Left cardiac atrium (tissue), 4 donors: ENCODE measurements around the gene BMF. TPM values are rescaled to one million over a fixed set of nuclear protein-coding genes. Genes with fewer than 3 reads are reported as not detected.
"Not testable (repeated sequence)": the region's sequence is repeated elsewhere in the genome, so short reads cannot be mapped to it uniquely, and the experiment has no call there.

Experiments
- ATAC-seq, 2 donors: fragments of 200-7000 bp; cut with Tn5 transposase; one replicate each; pipeline ENCODE4 v1.9.1; 2020; ENCODE audit warnings: mild to moderate bottlenecking in 2 of 2, moderate library complexity in 2 of 2
- DNase-seq: peaks from one replicate; pipeline ENCODE4 v3.0.0-alpha.2; 2020
- intact Hi-C, 2 donors: fragments of 100-400 bp; cut with DNase I; formaldehyde crosslinking; loops; one replicate each; pipeline versions ENCODE4 v1.14.1 to v1.15.1; 2022 to 2023
- total RNA-seq, 2 donors: library from RNA; stranded (reverse); fragmentation: NEBNext Ultra II Directional; extraction: Animal tissue kit (Norgen Biotek cat#: 25700); gene quantifications; one replicate each; pipeline ENCODE4 v1.2.1, GENCODE V29; 2021
- donor health status: DM: no; HTN: yes; CAD: no.
- donor health status: DM: no; HTN: yes; CAD: no; lungs with severe emphysema.
- donor health status: DM: yes; HTN: yes; CAD: no.
- donor health status: Dilated cardiomyopathy.

The BMF gene
- total RNA-seq, 2 donors from 2014 or later: 1.9 to 5.0 TPM

- DNase-seq: no peak
These were observed 33.2 kb downstream of the BMF start for GRCh38 chr15:40075298-40076044.

DNA sequence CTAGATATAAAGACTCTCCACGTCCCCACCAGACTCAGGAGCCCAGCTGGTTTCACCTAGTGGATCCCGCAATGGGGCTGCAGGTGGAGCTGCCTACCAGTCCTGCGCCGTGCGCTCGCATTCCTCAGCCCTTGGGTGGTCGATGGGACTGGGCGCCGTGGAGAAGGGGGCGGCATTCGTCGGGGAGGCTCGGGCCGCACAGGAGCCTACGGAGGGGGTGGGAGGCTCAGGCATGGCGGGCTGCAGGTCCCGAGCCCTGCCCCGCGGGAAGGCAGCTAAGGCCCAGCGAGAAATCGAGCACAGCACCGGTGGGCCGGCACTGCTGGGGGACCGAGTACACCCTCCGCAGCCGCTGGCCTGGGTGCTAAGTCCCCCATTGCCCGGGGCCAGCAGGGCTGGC, 34.0 kb downstream of the BMF start:
- ATAC-seq, intact Hi-C loops, DNase-seq: not testable (repeated sequence)

More at GRCh38 chr15:40075298-40076044, 33.2 kb downstream of the BMF start:
- no peak for ATAC-seq
- intact Hi-C loops: no loop called here

DNA sequence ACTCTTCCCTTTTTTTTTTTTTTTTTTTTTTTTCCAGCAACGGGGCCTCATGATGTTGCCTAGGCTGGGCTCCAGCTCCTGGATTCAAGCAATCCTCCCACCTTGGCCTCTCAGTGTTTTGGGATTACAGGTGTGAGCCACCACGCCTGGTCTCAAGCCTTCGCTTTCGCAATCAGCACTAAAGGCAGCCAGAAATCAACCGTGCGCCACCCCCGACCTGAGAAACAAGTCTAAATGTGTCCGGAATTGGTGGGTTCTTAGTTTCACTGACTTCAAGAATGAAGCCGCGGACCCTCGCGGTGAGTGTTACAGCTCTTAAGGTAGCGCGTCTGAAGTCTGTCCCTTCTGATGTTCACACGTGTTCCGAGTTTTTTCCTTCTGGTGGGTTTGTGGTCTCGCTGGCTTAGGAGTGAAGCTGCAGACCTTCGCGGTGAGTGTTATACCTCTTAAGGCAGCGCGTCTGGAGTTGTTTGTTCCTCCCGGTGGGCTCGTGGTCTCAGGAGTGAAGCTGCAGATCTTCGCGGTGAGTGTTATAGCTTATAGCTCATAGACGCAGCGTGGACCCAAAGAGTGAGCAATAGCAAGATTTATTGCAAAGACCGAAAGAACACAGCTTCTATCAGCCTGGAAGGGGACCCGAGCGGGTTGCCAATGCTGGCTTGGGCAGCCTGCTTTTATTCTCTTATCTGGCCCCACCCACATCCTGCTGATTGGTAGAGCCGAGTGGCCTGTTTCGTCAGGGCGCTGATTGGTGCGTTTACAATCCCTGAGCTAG, 34.8 kb downstream of the BMF start:
- intact Hi-C loops, ATAC-seq, DNase-seq: not testable (repeated sequence)

DNA sequence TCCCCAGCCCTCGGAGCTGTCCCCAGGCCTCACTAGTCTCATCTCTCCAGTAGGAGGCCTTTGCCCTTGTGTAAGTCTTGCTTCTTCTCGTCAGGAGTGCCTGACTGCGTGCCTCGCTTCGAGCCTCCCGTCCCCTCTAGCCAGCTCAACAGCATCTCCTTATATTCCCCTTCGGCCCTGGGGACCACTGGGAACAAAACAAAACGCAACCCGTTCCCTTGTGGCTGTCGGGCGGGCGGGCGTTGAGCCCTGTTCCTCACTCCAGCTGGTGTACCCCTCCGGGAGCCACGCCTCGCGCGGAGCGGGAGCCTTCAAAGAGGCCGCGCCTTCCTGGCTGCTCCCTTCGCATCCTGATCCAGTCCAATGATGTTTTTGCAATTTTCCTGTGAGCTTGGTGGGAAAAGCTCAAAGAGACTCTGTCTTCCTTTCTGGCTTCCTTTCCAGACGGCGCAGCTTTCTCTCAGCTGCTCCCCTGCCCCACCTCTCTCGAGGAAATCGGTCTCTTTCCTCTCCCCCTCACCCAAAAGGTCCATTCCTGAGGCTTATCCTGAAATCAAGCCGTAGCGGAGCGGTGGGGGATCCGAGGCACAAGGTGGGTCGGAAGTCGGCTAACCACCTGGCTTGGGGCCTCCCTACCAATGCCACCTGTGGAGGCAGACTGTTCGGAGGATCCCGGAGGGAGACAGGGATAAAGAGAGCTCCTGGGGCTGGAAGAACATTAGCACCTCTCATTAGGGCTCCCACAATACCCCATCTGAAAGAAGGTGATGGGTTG, 36.3 kb downstream of the BMF start:
- DNase-seq (no peak), ATAC-seq (no peak)
- intact Hi-C loops: no loop called here

DNA sequence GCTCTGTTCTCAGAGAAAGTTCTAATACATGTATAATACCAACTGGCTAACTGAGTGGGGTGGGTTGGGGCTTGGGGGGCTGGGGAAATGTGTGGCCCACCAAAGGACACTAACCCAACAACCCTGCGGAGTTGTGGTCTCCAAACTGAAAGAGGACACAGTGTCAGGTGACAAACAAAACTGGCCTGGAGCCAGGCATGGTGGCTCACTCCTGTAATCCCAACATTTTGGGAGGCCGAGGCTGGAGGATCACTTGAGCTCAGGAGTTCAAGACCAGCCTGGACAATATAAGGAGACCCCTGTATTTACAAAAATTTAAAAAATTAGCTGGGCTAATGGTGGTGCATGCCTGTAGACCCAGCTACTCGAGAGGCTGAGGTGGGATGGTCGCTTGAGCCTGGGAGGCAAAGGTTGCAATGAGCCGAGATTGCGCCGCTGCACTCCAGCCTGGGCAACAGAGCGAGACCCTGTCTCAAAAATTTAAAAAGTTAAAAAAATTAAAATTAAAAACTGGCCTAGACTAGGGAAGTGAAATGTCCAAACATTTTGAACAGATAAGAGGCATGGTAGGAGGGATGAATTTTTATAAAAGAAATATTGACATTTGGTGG, 38.0 kb downstream of the BMF start:
- DNase-seq: no peak
- no peak for ATAC-seq
- intact Hi-C loops: no loop called here

DNA sequence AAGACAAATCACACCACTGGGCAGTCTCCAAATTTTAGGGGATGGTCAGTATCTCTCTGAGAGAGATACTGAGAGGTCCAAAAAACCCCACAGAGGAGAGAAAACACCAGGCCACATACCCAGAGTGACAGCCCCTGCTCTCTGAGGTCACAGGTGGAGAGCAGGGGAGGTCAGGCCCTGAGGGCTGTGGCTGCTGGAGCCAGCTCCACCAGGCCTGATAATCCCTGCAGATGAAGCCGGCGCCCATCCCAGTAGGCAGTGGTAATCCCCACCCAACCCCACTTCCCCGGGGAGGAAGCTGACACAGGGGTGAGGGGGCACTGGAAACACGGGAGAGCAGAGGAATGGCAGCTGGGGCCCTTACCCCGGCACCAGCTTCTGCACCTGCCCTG, 38.5 kb downstream of the BMF start:
- intact Hi-C loops: no loop called here
- ATAC-seq (no peak), DNase-seq (no peak)

GRCh38 chr15:40069178-40070165, 39.2 kb downstream of the BMF start:
- intact Hi-C loops: loop anchor here in 1 of 2 donors (5.0 kb wide), 1 partner anchor 33 kb away; no protein-coding TSS in a partner anchor
- peak; percentile 93 for DNase-seq
- ATAC-seq: peak; percentile 93 to 97

- DNase-seq (no peak), ATAC-seq (no peak)
- intact Hi-C loops: loop anchor here in 1 of 2 donors (5.0 kb wide), 1 partner anchor 34 kb away; no protein-coding TSS in a partner anchor
These were observed 40.6 kb downstream of the BMF start for GRCh38 chr15:40067921-40068624.

GRCh38 chr15:40066589-40066988, 42.1 kb downstream of the BMF start:
- ATAC-seq: no peak
- intact Hi-C loops: loop anchor here in 1 of 2 donors (5.0 kb wide), 1 partner anchor 36 kb away; no protein-coding TSS in a partner anchor
- DNase-seq: no peak

DNA sequence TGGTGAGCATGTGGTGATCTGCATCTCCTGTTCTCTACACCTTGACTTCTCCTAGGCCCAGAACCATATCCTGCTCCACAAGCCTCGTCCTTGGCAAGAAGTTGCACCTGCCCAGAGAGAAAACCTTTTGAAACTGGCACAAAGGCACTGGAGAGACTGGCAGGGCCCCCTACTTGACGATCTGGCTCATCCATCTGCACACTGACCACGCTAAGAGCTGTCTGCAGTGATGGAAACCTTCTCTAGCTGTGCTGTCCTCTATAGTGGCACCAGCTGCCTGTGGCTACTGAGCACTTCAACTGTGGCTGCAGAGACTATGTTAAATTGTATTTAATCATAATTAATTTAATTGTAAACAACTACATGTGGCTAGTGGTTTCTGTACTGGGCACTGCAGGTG, 43.5 kb downstream of the BMF start:
- DNase-seq (no peak), ATAC-seq (no peak)
- intact Hi-C loops: loop anchor here in 1 of 2 donors (5.0 kb wide), 1 partner anchor 37 kb away; no protein-coding TSS in a partner anchor

- no peak for DNase-seq
- ATAC-seq: no peak
- intact Hi-C loops: loop anchor here in 1 of 2 donors (5.0 kb wide), 1 partner anchor 93 kb away; no protein-coding TSS in a partner anchor
These were observed 44.3 kb downstream of the BMF start for GRCh38 chr15:40064231-40064894.

GRCh38 chr15:40063563-40064011, 45.1 kb downstream of the BMF start:
- DNase-seq: no peak
- intact Hi-C loops: loop anchor here in 1 of 2 donors (5.0 kb wide), 1 partner anchor 94 kb away; no protein-coding TSS in a partner anchor
- peak; percentile 46 to 73 for ATAC-seq

DNA sequence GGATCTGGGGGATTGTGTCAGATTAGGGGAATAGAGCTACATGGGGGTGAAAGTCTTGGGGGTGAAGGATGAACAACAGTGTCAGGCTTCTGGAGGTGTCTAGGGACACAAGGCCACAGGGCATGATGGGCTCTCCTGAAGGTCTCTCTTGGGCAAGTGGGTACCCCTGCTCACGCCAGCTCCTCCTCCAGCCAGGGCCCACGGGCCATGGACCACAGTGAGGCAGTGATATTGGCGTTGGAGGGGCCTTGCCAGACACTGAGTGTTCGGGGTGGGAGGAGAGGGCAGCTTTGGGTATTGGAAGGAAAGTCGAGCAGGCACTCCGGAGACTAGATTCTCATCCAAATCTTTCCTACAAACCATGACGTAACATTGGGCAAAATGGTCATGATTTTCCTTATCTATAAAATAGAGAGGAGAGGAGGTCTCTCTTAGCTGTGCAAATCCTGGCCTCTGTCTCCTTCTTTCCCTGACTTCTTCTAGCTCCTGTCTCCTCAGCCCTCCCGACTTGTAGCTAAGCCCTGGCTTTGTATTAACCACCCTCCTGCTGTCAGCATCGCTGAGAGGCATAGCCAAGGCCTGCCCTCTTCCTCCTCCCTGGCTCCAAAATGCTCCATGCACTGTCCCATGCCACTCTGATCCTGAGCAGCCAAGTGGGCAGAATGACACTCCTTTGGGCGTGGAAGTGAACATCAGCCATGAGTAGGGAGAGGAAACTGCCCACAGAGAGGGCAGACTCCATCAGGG, 45.7 kb downstream of the BMF start:
- intact Hi-C loops: loop anchor here in 1 of 2 donors (5.0 kb wide), 1 partner anchor 94 kb away; no protein-coding TSS in a partner anchor
- no peak for DNase-seq
- ATAC-seq: peak in 1 of 2 donors; percentile 32

DNA sequence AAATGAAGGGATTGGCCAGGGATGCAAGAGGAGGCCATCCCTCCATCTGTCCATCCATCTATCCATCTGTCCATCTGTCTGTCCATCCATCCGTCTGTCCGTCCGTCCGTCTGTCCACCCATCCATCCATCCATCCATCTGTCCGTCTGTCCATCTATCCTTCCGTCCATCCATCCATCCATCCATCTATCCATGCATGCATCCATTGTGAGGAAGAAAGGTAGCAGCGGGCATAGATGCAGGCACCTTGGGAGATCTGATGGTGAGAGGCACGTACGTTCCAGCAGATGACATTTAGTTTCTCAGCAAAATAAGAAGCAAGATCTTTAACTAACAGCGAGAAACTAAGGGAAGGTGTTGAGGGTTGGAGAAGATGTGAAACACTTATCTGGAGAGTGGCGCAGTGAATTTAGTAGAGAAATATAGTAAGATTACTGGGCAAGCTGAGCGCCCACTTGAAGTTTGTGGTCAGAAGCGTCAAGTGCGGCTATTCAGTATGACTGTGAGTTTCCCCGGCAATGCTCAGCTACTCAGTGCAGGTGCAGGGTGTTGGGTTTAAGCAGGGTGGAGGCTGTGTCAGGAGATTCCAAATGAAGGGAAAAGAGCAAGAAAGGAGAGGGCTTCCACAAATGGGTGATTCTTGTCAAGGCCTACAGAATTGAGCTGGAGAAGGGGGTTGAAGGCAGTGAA, 47.3 kb downstream of the BMF start:
- no peak for ATAC-seq
- no peak for DNase-seq
- intact Hi-C loops: loop anchor here in 1 of 2 donors (5.0 kb wide), 1 partner anchor 96 kb away; no protein-coding TSS in a partner anchor
